SKM-1 (cell line): Measurements from ENCODE around the gene APH1B.
"Not testable (repeated sequence)": the region's sequence is repeated elsewhere in the genome, so short reads cannot be mapped to it uniquely, and the experiment has no call there.

Experiments used
- DNase-seq: peaks from one replicate; lab custom pipeline; 2025; ENCODE audit not compliant: unreplicated experiment; lab: John Stamatoyannopoulos, UW

Gene APH1B

GRCh38 chr15:63294359-63294758 is 17.0 kb downstream of the APH1B start:
- no peak for DNase-seq

GRCh38 chr15:63295341-63295740 is 17.9 kb downstream of the APH1B start:
- DNase-seq, result no peak

- DNase-seq, result no peak
Measured at GRCh38 chr15:63296195-63296594, 18.8 kb downstream of the APH1B start.

GRCh38 chr15:63299943-63300575 is 22.7 kb downstream of the APH1B start:
- no peak for DNase-seq

- DNase-seq, result no peak
Measured at GRCh38 chr15:63301088-63301487, 23.7 kb downstream of the APH1B start.

GRCh38 chr15:63305260-63305659 is 27.9 kb downstream of the APH1B start:
- no peak for DNase-seq

GRCh38 chr15:63306492-63307073 is 29.2 kb downstream of the APH1B start:
- DNase-seq, result no peak

- no peak for DNase-seq
Measured at GRCh38 chr15:63308491-63308890, 31.1 kb downstream of the APH1B start.

- no peak for DNase-seq
Measured at GRCh38 chr15:63308947-63309346, 31.5 kb downstream of the APH1B start.

- no peak for DNase-seq
Measured at GRCh38 chr15:63310646-63311045, 33.2 kb downstream of the APH1B start.

- no peak for DNase-seq
Measured at GRCh38 chr15:63312286-63312685, 34.9 kb downstream of the APH1B start.

GRCh38 chr15:63313825-63314224 is 36.4 kb downstream of the APH1B start:
- DNase-seq, result no peak

- DNase-seq, result no peak
Measured at GRCh38 chr15:63314409-63314808, 37.0 kb downstream of the APH1B start.

- DNase-seq, result no peak
Measured at GRCh38 chr15:63318344-63318743, 40.9 kb downstream of the APH1B start.

- DNase-seq, result no peak
Measured at GRCh38 chr15:63319065-63319464, 41.7 kb downstream of the APH1B start.

- DNase-seq, result not testable (repeated sequence)
Measured at GRCh38 chr15:63320446-63320845, 43.0 kb downstream of the APH1B start.

- not testable (repeated sequence) for DNase-seq
Measured at GRCh38 chr15:63320981-63321380, 43.6 kb downstream of the APH1B start.

- no peak for DNase-seq
Measured at GRCh38 chr15:63321462-63321861, 44.1 kb downstream of the APH1B start.

- DNase-seq, result no peak
Measured at GRCh38 chr15:63322541-63322940, 45.1 kb downstream of the APH1B start.

- DNase-seq, result no peak
Measured at GRCh38 chr15:63323798-63324563, 46.6 kb downstream of the APH1B start.

GRCh38 chr15:63324770-63325169 is 47.4 kb downstream of the APH1B start:
- no peak for DNase-seq
